IPS DF 6.9 (cell line): ENCODE data around the gene MISFA.
"Not testable (repeated sequence)": the region's sequence is repeated elsewhere in the genome, so short reads cannot be mapped to it uniquely, and the experiment has no call there.

ENCODE experiments used
- DNase-seq: peaks from one replicate; pipeline ENCODE4 v3.0.0-alpha.2; 2013; ENCODE audit warnings: low read depth, low spot score
- H3K27ac ChIP-seq: one replicate; pipeline ENCODE4 v1.5.1; 2013; ENCODE audit warnings: low read length, control low read depth
- H3K27me3 ChIP-seq: 2 replicates; pipeline ENCODE4 v1.6.1; 2013; ENCODE audit warnings: mild to moderate bottlenecking, low read length; ENCODE audit not compliant: control insufficient read depth, insufficient read depth
- H3K36me3 ChIP-seq: 2 replicates; pipeline ENCODE4 v1.6.1; 2013; ENCODE audit warnings: low read length; ENCODE audit not compliant: control insufficient read depth, insufficient read depth
- H3K4me1 ChIP-seq: 2 replicates; pipeline ENCODE4 v1.6.1; 2013; ENCODE audit warnings: low read length; ENCODE audit not compliant: control insufficient read depth, insufficient read depth
- H3K4me3 ChIP-seq: 2 replicates; pipeline ENCODE4 v1.5.1; 2013; ENCODE audit warnings: mild to moderate bottlenecking, low read length
- H3K9me3 ChIP-seq: 2 replicates; pipeline ENCODE4 v1.6.1; 2013; ENCODE audit warnings: low read length, inconsistent platforms; ENCODE audit not compliant: control insufficient read depth, insufficient read depth
- WGBS: extraction: QIAGEN DNeasy Blood & Tissue Kit; methylation state at CpG from one replicate; pipeline ENCODE4 v1.1.7; 2013; ENCODE audit warnings: mixed read lengths, missing lambda C conversion rate; ENCODE audit not compliant: insufficient read length, insufficient coverage; 5-methylcytosine and 5-hydroxymethylcytosine counted together

The MISFA gene

GRCh38 chr11:18590571-18590970, 9.0 kb upstream of the MISFA start:
- no peaks in the 10 kb centered on the region; the same call in 1 of the 2 replicates for H3K4me1 ChIP-seq
- peaks cover 2% of the 10 kb centered on the region; the same call in 1 of the 2 replicates for H3K36me3 ChIP-seq
- no CpG with 5 or more reads among the region's 2 CpGs for WGBS
- no peak for DNase-seq
- no peak overlapping the region for H3K4me3 ChIP-seq
- no peaks in the 10 kb centered on the region for H3K27me3 ChIP-seq
- H3K27ac ChIP-seq = no peak overlapping the region
- no peaks in the 10 kb centered on the region for H3K9me3 ChIP-seq

GRCh38 chr11:18594088-18594487, 5.5 kb upstream of the MISFA start:
- not testable (repeated sequence) for H3K27ac ChIP-seq, H3K27me3 ChIP-seq
- WGBS = no CpG with 5 or more reads among the region's 5 CpGs

GRCh38 chr11:18594999-18595749, 4.4 kb upstream of the MISFA start:
- no peaks in the 10 kb centered on the region for H3K9me3 ChIP-seq
- H3K36me3 ChIP-seq = peaks cover 7% of the 10 kb centered on the region; the same call in 1 of the 2 replicates
- no peak overlapping the region for H3K27ac ChIP-seq
- H3K27me3 ChIP-seq = no peaks in the 10 kb centered on the region
- no peaks in the 10 kb centered on the region for H3K4me1 ChIP-seq
- no peak for DNase-seq
- WGBS = no CpG with 5 or more reads among the region's 5 CpGs
- H3K4me3 ChIP-seq = no peak overlapping the region

More at GRCh38 chr11:18594088-18594487, 5.5 kb upstream of the MISFA start:
- not testable (repeated sequence) for H3K9me3 ChIP-seq, DNase-seq, H3K4me3 ChIP-seq, H3K4me1 ChIP-seq, H3K36me3 ChIP-seq

- H3K27ac ChIP-seq = no peak overlapping the region
- peaks cover 4% of the 10 kb centered on the region; the same call in 1 of the 2 replicates for H3K36me3 ChIP-seq
- no peaks in the 10 kb centered on the region for H3K27me3 ChIP-seq
- H3K4me3 ChIP-seq = no peak overlapping the region
- no peaks in the 10 kb centered on the region; the same call in 1 of the 2 replicates for H3K4me1 ChIP-seq
- no peak for DNase-seq
- H3K9me3 ChIP-seq = no peaks in the 10 kb centered on the region
- WGBS = no CpG with 5 or more reads among the region's 4 CpGs
These were observed 1.5 kb downstream of the MISFA start for GRCh38 chr11:18600915-18601569.

GRCh38 chr11:18608376-18608775, 8.8 kb downstream of the MISFA start:
- H3K27me3 ChIP-seq = no peaks in the 10 kb centered on the region
- H3K9me3 ChIP-seq = no peaks in the 10 kb centered on the region
- no CpG with 5 or more reads among the region's 3 CpGs for WGBS
- no peak for DNase-seq
- no peak overlapping the region for H3K4me3 ChIP-seq
- no peaks in the 10 kb centered on the region; the same call in 1 of the 2 replicates for H3K4me1 ChIP-seq
- no peak overlapping the region for H3K27ac ChIP-seq
- no peaks in the 10 kb centered on the region; the same call in 1 of the 2 replicates for H3K36me3 ChIP-seq

- no CpG with 5 or more reads among the region's 2 CpGs for WGBS
These were observed 11.6 kb downstream of the MISFA start for GRCh38 chr11:18611196-18611595.

GRCh38 chr11:18612394-18612793, 12.8 kb downstream of the MISFA start:
- Histone ChIP-seq H3K27me3 (no peaks in the 10 kb centered on the region), H3K4me3 (no peak overlapping the region), H3K27ac (no peak overlapping the region), H3K9me3 (no peaks in the 10 kb centered on the region), H3K4me1 (no peaks in the 10 kb centered on the region), H3K36me3 (peaks cover 6% of the 10 kb centered on the region; the same call in 1 of the 2 replicates)
- WGBS = no CpG with 5 or more reads among the region's 4 CpGs
- no peak for DNase-seq

More at GRCh38 chr11:18611196-18611595, 11.6 kb downstream of the MISFA start:
- Histone ChIP-seq H3K27ac (no peak overlapping the region), H3K4me1 (no peaks in the 10 kb centered on the region), H3K4me3 (no peak overlapping the region), H3K9me3 (no peaks in the 10 kb centered on the region), H3K27me3 (no peaks in the 10 kb centered on the region), H3K36me3 (peaks cover 6% of the 10 kb centered on the region; the same call in 1 of the 2 replicates)
- no peak for DNase-seq

- Histone ChIP-seq H3K27ac (no peak overlapping the region), H3K27me3 (no peaks in the 10 kb centered on the region), H3K4me1 (no peaks in the 10 kb centered on the region), H3K9me3 (no peaks in the 10 kb centered on the region), H3K4me3 (no peak overlapping the region), H3K36me3 (peaks cover 6% of the 10 kb centered on the region; the same call in 1 of the 2 replicates)
- no peak for DNase-seq
- WGBS = no CpG with 5 or more reads among the region's 10 CpGs
These were observed 15.1 kb downstream of the MISFA start for GRCh38 chr11:18614667-18615066.

GRCh38 chr11:18615628-18616392, 16.2 kb downstream of the MISFA start:
- peaks cover 6% of the 10 kb centered on the region; the same call in 1 of the 2 replicates for H3K36me3 ChIP-seq
- no peaks in the 10 kb centered on the region for H3K9me3 ChIP-seq
- no peaks in the 10 kb centered on the region for H3K4me1 ChIP-seq
- WGBS = no CpG with 5 or more reads among the region's 11 CpGs
- H3K4me3 ChIP-seq = no peak overlapping the region
- no peak overlapping the region for H3K27ac ChIP-seq
- no peaks in the 10 kb centered on the region for H3K27me3 ChIP-seq
- DNase-seq = no peak

- Histone ChIP-seq H3K4me3 (no peak overlapping the region), H3K36me3 (peaks cover 6% of the 10 kb centered on the region; the same call in 1 of the 2 replicates), H3K27ac (no peak overlapping the region), H3K9me3 (no peaks in the 10 kb centered on the region), H3K4me1 (no peaks in the 10 kb centered on the region), H3K27me3 (no peaks in the 10 kb centered on the region)
- no CpG with 5 or more reads among the region's 10 CpGs for WGBS
- DNase-seq = no peak
These were observed 18.2 kb downstream of the MISFA start for GRCh38 chr11:18617688-18618341.
